ENCODE results near the gene DDC.
"Not testable (repeated sequence)": the region's sequence is repeated elsewhere in the genome, so short reads cannot be mapped to it uniquely, and the experiment has no call there.

DDC gene

GRCh38 chr7:50542132-50542531 lies 23.1 kb downstream of the DDC start:
- DNase-seq (ENCODE audit: low spot score in 2 of 2) (no peak), ATAC-seq (replicated peaks; ENCODE audit: extremely low read depth, poor library complexity, severe bottlenecking) (no peak)
- Mint-ChIP-seq H3K4me3 (no peak overlapping the region), H3K9me3 (no peaks in the 10 kb centered on the region), H3K4me1 (no peaks in the 10 kb centered on the region), H3K36me3 (ENCODE audit: insufficient read depth) (no peaks in the 10 kb centered on the region), H3K27me3 (peaks cover 23% of the 10 kb centered on the region), H3K27ac (ENCODE audit: low read depth) (no peak overlapping the region)

GRCh38 chr7:50540785-50541579 lies 24.2 kb downstream of the DDC start:
- ATAC-seq (replicated peaks; ENCODE audit: extremely low read depth, poor library complexity, severe bottlenecking) (no peak), DNase-seq (ENCODE audit: low spot score in 2 of 2) (no peak)
- Mint-ChIP-seq H3K4me1 (no peaks in the 10 kb centered on the region), H3K27me3 (peaks cover 17% of the 10 kb centered on the region), H3K9me3 (no peaks in the 10 kb centered on the region), H3K27ac (ENCODE audit: low read depth) (no peak overlapping the region), H3K36me3 (ENCODE audit: insufficient read depth) (no peaks in the 10 kb centered on the region), H3K4me3 (no peak overlapping the region)

- Mint-ChIP-seq H3K4me1 (no peaks in the 10 kb centered on the region), H3K4me3 (no peak overlapping the region), H3K27ac (ENCODE audit: low read depth) (no peak overlapping the region), H3K9me3 (no peaks in the 10 kb centered on the region), H3K36me3 (ENCODE audit: insufficient read depth) (no peaks in the 10 kb centered on the region), H3K27me3 (peaks cover 17% of the 10 kb centered on the region)
- no peak for ATAC-seq (replicated peaks; ENCODE audit: extremely low read depth, poor library complexity, severe bottlenecking)
- DNase-seq (ENCODE audit: low spot score in 2 of 2): no peak
These were observed 25.5 kb downstream of the DDC start for GRCh38 chr7:50539725-50540124.

- ATAC-seq (replicated peaks; ENCODE audit: extremely low read depth, poor library complexity, severe bottlenecking) (no peak), DNase-seq (ENCODE audit: low spot score in 2 of 2) (no peak)
- Mint-ChIP-seq H3K27me3 (peaks cover 19% of the 10 kb centered on the region), H3K36me3 (ENCODE audit: insufficient read depth) (no peaks in the 10 kb centered on the region), H3K9me3 (no peaks in the 10 kb centered on the region), H3K27ac (ENCODE audit: low read depth) (no peak overlapping the region), H3K4me1 (no peaks in the 10 kb centered on the region), H3K4me3 (no peak overlapping the region)
These were observed 26.7 kb downstream of the DDC start for GRCh38 chr7:50538478-50538877.

GRCh38 chr7:50537417-50537816 lies 27.8 kb downstream of the DDC start:
- DNase-seq (ENCODE audit: low spot score in 2 of 2): no peak
- Mint-ChIP-seq H3K27ac (ENCODE audit: low read depth) (no peak overlapping the region), H3K9me3 (no peaks in the 10 kb centered on the region), H3K27me3 (peaks cover 21% of the 10 kb centered on the region), H3K4me3 (no peak overlapping the region), H3K36me3 (ENCODE audit: insufficient read depth) (no peaks in the 10 kb centered on the region), H3K4me1 (no peaks in the 10 kb centered on the region)
- no peak for ATAC-seq (replicated peaks; ENCODE audit: extremely low read depth, poor library complexity, severe bottlenecking)

GRCh38 chr7:50535291-50535711 lies 29.9 kb downstream of the DDC start:
- DNase-seq (ENCODE audit: low spot score in 2 of 2); H3K27ac Mint-ChIP-seq (ENCODE audit: low read depth); ATAC-seq (replicated peaks; ENCODE audit: extremely low read depth, poor library complexity, severe bottlenecking); H3K4me1 Mint-ChIP-seq; H3K4me3 Mint-ChIP-seq; H3K36me3 Mint-ChIP-seq (ENCODE audit: insufficient read depth); H3K9me3 Mint-ChIP-seq: not testable (repeated sequence)
- H3K27me3 Mint-ChIP-seq: peaks cover 42% of the 10 kb centered on the region

GRCh38 chr7:50534690-50535290 lies 30.4 kb downstream of the DDC start:
- no peak for DNase-seq (ENCODE audit: low spot score in 2 of 2)
- peaks cover 43% of the 10 kb centered on the region for H3K27me3 Mint-ChIP-seq
- H3K27ac Mint-ChIP-seq (ENCODE audit: low read depth): no peak overlapping the region
- H3K9me3 Mint-ChIP-seq: no peaks in the 10 kb centered on the region
- H3K4me1 Mint-ChIP-seq: no peaks in the 10 kb centered on the region
- ATAC-seq (replicated peaks; ENCODE audit: extremely low read depth, poor library complexity, severe bottlenecking): no peak
- no peak overlapping the region for H3K4me3 Mint-ChIP-seq
- no peaks in the 10 kb centered on the region for H3K36me3 Mint-ChIP-seq (ENCODE audit: insufficient read depth)

- DNase-seq (ENCODE audit: low spot score in 2 of 2) (no peak), ATAC-seq (replicated peaks; ENCODE audit: extremely low read depth, poor library complexity, severe bottlenecking) (no peak)
- no peak overlapping the region for H3K27ac Mint-ChIP-seq (ENCODE audit: low read depth)
- H3K4me3 Mint-ChIP-seq: no peak overlapping the region
- no peaks in the 10 kb centered on the region for H3K36me3 Mint-ChIP-seq (ENCODE audit: insufficient read depth)
- no peaks in the 10 kb centered on the region for H3K9me3 Mint-ChIP-seq
- no peaks in the 10 kb centered on the region for H3K4me1 Mint-ChIP-seq
- H3K27me3 Mint-ChIP-seq: peaks cover 43% of the 10 kb centered on the region
These were observed 31.3 kb downstream of the DDC start for GRCh38 chr7:50533866-50534265.

GRCh38 chr7:50531928-50532327 lies 33.3 kb downstream of the DDC start:
- Mint-ChIP-seq H3K27ac (ENCODE audit: low read depth) (no peak overlapping the region), H3K9me3 (no peaks in the 10 kb centered on the region), H3K4me3 (no peak overlapping the region), H3K4me1 (no peaks in the 10 kb centered on the region), H3K36me3 (ENCODE audit: insufficient read depth) (no peaks in the 10 kb centered on the region), H3K27me3 (peaks cover 43% of the 10 kb centered on the region)
- ATAC-seq (replicated peaks; ENCODE audit: extremely low read depth, poor library complexity, severe bottlenecking): no peak
- DNase-seq (ENCODE audit: low spot score in 2 of 2): no peak

GRCh38 chr7:50531401-50531911 lies 33.7 kb downstream of the DDC start:
- Mint-ChIP-seq H3K36me3 (ENCODE audit: insufficient read depth) (no peaks in the 10 kb centered on the region), H3K4me3 (no peak overlapping the region), H3K27me3 (peaks cover 43% of the 10 kb centered on the region), H3K27ac (ENCODE audit: low read depth) (no peak overlapping the region), H3K9me3 (no peaks in the 10 kb centered on the region), H3K4me1 (no peaks in the 10 kb centered on the region)
- DNase-seq (ENCODE audit: low spot score in 2 of 2) (no peak), ATAC-seq (replicated peaks; ENCODE audit: extremely low read depth, poor library complexity, severe bottlenecking) (no peak)

- H3K36me3 Mint-ChIP-seq (ENCODE audit: insufficient read depth): no peaks in the 10 kb centered on the region
- no peaks in the 10 kb centered on the region for H3K9me3 Mint-ChIP-seq
- DNase-seq (ENCODE audit: low spot score in 2 of 2) (no peak), ATAC-seq (replicated peaks; ENCODE audit: extremely low read depth, poor library complexity, severe bottlenecking) (no peak)
- H3K27ac Mint-ChIP-seq (ENCODE audit: low read depth): no peak overlapping the region
- no peak overlapping the region for H3K4me3 Mint-ChIP-seq
- peaks cover 43% of the 10 kb centered on the region for H3K27me3 Mint-ChIP-seq
- H3K4me1 Mint-ChIP-seq: no peaks in the 10 kb centered on the region
These were observed 34.4 kb downstream of the DDC start for GRCh38 chr7:50530766-50531165.

- DNase-seq (ENCODE audit: low spot score in 2 of 2): no peak
- ATAC-seq (replicated peaks; ENCODE audit: extremely low read depth, poor library complexity, severe bottlenecking): no peak
- no peaks in the 10 kb centered on the region for H3K4me1 Mint-ChIP-seq
- no peak overlapping the region for H3K27ac Mint-ChIP-seq (ENCODE audit: low read depth)
- H3K4me3 Mint-ChIP-seq: no peak overlapping the region
- no peaks in the 10 kb centered on the region for H3K9me3 Mint-ChIP-seq
- no peaks in the 10 kb centered on the region for H3K36me3 Mint-ChIP-seq (ENCODE audit: insufficient read depth)
- peaks cover 33% of the 10 kb centered on the region for H3K27me3 Mint-ChIP-seq
These were observed 35.9 kb downstream of the DDC start for GRCh38 chr7:50529093-50529862.
